IPS-18c (cell line): Measurements from ENCODE around the gene MPDZ.

Source experiments
- H3K4me3 ChIP-seq: 2 replicates; pipeline ENCODE4 v1.7.0; 2013; ENCODE audit warnings: low read depth, mild to moderate bottlenecking, low read length, moderate library complexity; ENCODE audit not compliant: insufficient read depth
- H3K9me3 ChIP-seq: one replicate; pipeline ENCODE4 v1.6.1; 2013; ENCODE audit warnings: mild to moderate bottlenecking, low read length, moderate library complexity; ENCODE audit not compliant: control insufficient read depth, insufficient read depth

The MPDZ gene

GRCh38 chr9:13213998-13214397 is 65.5 kb downstream of the MPDZ start:
- Histone ChIP-seq H3K9me3 (no peaks in the 10 kb centered on the region), H3K4me3 (no peak overlapping the region)

GRCh38 chr9:13213337-13213736 is 66.2 kb downstream of the MPDZ start:
- no peak overlapping the region for H3K4me3 ChIP-seq
- H3K9me3 ChIP-seq, result no peaks in the 10 kb centered on the region

- Histone ChIP-seq H3K9me3 (no peaks in the 10 kb centered on the region), H3K4me3 (no peak overlapping the region)
Measured at GRCh38 chr9:13210306-13210705, 69.2 kb downstream of the MPDZ start.

GRCh38 chr9:13209498-13209897 is 70.0 kb downstream of the MPDZ start:
- Histone ChIP-seq H3K9me3 (no peaks in the 10 kb centered on the region), H3K4me3 (no peak overlapping the region)

- Histone ChIP-seq H3K9me3 (no peaks in the 10 kb centered on the region), H3K4me3 (no peak overlapping the region)
Measured at GRCh38 chr9:13205824-13206223, 73.7 kb downstream of the MPDZ start.

- H3K9me3 ChIP-seq, result no peaks in the 10 kb centered on the region
- no peak overlapping the region for H3K4me3 ChIP-seq
Measured at GRCh38 chr9:13190040-13190439, 89.5 kb downstream of the MPDZ start.

GRCh38 chr9:13189362-13189761 is 90.1 kb downstream of the MPDZ start:
- no peak overlapping the region for H3K4me3 ChIP-seq
- no peaks in the 10 kb centered on the region for H3K9me3 ChIP-seq

GRCh38 chr9:13186774-13187173 is 92.7 kb downstream of the MPDZ start:
- no peak overlapping the region for H3K4me3 ChIP-seq
- no peaks in the 10 kb centered on the region for H3K9me3 ChIP-seq

GRCh38 chr9:13186091-13186490 is 93.4 kb downstream of the MPDZ start:
- H3K4me3 ChIP-seq, result no peak overlapping the region
- H3K9me3 ChIP-seq, result no peaks in the 10 kb centered on the region

- no peaks in the 10 kb centered on the region for H3K9me3 ChIP-seq
- H3K4me3 ChIP-seq, result no peak overlapping the region
Measured at GRCh38 chr9:13181652-13182051, 97.8 kb downstream of the MPDZ start.

GRCh38 chr9:13179257-13179656 is 100.2 kb downstream of the MPDZ start:
- Histone ChIP-seq H3K4me3 (no peak overlapping the region), H3K9me3 (no peaks in the 10 kb centered on the region)

- H3K9me3 ChIP-seq, result no peaks in the 10 kb centered on the region
Measured at GRCh38 chr9:13175732-13176131, 103.8 kb downstream of the MPDZ start.

GRCh38 chr9:13174906-13175639 is 104.4 kb downstream of the MPDZ start:
- H3K4me3 ChIP-seq, result no peak overlapping the region
- no peaks in the 10 kb centered on the region for H3K9me3 ChIP-seq

More at GRCh38 chr9:13175732-13176131, 103.8 kb downstream of the MPDZ start:
- no peak overlapping the region for H3K4me3 ChIP-seq

GRCh38 chr9:13173553-13173952 is 105.9 kb downstream of the MPDZ start:
- Histone ChIP-seq H3K4me3 (no peak overlapping the region), H3K9me3 (no peaks in the 10 kb centered on the region)

- Histone ChIP-seq H3K4me3 (no peak overlapping the region), H3K9me3 (no peaks in the 10 kb centered on the region)
Measured at GRCh38 chr9:13171261-13171660, 108.2 kb downstream of the MPDZ start.

GRCh38 chr9:13166996-13167395 is 112.5 kb downstream of the MPDZ start:
- H3K9me3 ChIP-seq, result no peaks in the 10 kb centered on the region
- H3K4me3 ChIP-seq, result no peak overlapping the region

- Histone ChIP-seq H3K4me3 (no peak overlapping the region), H3K9me3 (no peaks in the 10 kb centered on the region)
Measured at GRCh38 chr9:13165956-13166355, 113.5 kb downstream of the MPDZ start.

GRCh38 chr9:13165236-13165945 is 114.1 kb downstream of the MPDZ start:
- no peaks in the 10 kb centered on the region for H3K9me3 ChIP-seq
- H3K4me3 ChIP-seq, result no peak overlapping the region
